ENCODE results near the gene LRMDA. TPM values are rescaled to one million over a fixed set of nuclear protein-coding genes. Genes with fewer than 3 reads are reported as not detected.

The LRMDA gene
- total RNA-seq, 3 donors from 2014 or later, result 8.3 to 17.1 (median 11.1) TPM

DNA sequence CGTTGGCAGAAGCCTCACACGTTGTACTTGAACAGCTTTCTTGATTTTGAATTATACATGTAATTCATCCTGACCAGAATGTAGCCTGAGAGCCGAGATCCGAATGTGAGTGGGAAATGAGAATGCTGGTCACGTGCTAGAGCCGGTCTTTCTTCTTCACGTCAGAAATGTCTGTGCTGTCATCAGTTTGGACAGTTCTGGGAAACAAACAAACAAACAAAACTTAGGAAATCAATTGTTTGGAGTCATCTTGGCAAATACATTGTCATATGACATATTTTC is 729.8 kb downstream of the LRMDA start:
- Histone ChIP-seq H3K9me3 (peaks cover 0 to 4% of the 10 kb centered on the region in 2 donors), H3K27me3 (no peaks in the 10 kb centered on the region), H3K4me3 (no peak overlapping the region), H3K27ac (no peak overlapping the region), H3K4me1 (no peaks in the 10 kb centered on the region), H3K36me3 (no peaks in the 10 kb centered on the region)
- no peak for TF ChIP-seq POLR2A (IDR thresholded peaks at IDR 0.05)
- TF ChIP-seq, protein P1, sequence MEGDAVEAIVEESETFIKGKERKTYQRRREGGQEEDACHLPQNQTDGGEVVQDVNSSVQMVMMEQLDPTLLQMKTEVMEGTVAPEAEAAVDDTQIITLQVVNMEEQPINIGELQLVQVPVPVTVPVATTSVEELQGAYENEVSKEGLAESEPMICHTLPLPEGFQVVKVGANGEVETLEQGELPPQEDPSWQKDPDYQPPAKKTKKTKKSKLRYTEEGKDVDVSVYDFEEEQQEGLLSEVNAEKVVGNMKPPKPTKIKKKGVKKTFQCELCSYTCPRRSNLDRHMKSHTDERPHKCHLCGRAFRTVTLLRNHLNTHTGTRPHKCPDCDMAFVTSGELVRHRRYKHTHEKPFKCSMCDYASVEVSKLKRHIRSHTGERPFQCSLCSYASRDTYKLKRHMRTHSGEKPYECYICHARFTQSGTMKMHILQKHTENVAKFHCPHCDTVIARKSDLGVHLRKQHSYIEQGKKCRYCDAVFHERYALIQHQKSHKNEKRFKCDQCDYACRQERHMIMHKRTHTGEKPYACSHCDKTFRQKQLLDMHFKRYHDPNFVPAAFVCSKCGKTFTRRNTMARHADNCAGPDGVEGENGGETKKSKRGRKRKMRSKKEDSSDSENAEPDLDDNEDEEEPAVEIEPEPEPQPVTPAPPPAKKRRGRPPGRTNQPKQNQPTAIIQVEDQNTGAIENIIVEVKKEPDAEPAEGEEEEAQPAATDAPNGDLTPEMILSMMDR (IDR thresholded peaks at IDR 0.05), result no peak
- TF ChIP-seq POLR2AphosphoS5 (IDR thresholded peaks at IDR 0.05), result no peak
- no peak for DNase-seq (ENCODE audit: low spot score in 2 of 2)
- intact Hi-C loops (cut with DNase I; ENCODE audit: low total_unique reads), result no loop called here

DNA sequence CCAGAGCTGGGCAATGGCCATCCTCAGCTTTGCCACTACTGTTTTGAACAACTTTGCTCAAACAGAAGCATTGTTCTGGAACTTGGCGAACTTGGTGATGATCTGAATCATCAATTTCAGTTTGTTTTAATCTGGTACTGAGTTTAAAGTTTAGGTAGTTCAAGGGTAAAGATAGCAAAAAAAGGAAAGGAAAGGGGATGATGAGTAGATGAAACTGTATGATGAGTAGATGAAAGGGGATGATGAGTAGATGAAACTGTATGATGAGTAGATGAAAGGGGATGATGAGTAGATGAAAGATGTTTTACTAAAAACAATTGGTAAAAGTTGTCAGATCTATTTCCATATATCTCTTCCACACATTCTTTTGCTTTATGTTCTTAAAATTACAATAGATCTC is 737.0 kb downstream of the LRMDA start:
- no peak for DNase-seq (ENCODE audit: low spot score in 2 of 2)
- no peaks in the 10 kb centered on the region for H3K27me3 ChIP-seq
- intact Hi-C loops (cut with DNase I; ENCODE audit: low total_unique reads), result no loop called here
- peaks cover 0 to 4% of the 10 kb centered on the region in 2 donors for H3K9me3 ChIP-seq
- no peaks in the 10 kb centered on the region for H3K4me1 ChIP-seq
- H3K27ac ChIP-seq, result no peak overlapping the region
- TF ChIP-seq, protein P1 (IDR thresholded peaks at IDR 0.05), result no peak
- TF ChIP-seq POLR2A (IDR thresholded peaks at IDR 0.05) (no peak), POLR2AphosphoS5 (IDR thresholded peaks at IDR 0.05) (no peak)
- no peaks in the 10 kb centered on the region for H3K36me3 ChIP-seq
- no peak overlapping the region for H3K4me3 ChIP-seq

- peaks cover 0 to 4% of the 10 kb centered on the region in 2 donors for H3K9me3 ChIP-seq
- no peaks in the 10 kb centered on the region for H3K27me3 ChIP-seq
- intact Hi-C loops (cut with DNase I; ENCODE audit: low total_unique reads), result no loop called here
- no peaks in the 10 kb centered on the region for H3K4me1 ChIP-seq
- no peak overlapping the region for H3K27ac ChIP-seq
- H3K36me3 ChIP-seq, result no peaks in the 10 kb centered on the region
- DNase-seq (ENCODE audit: low spot score in 2 of 2), result no peak
- no peak overlapping the region for H3K4me3 ChIP-seq
- TF ChIP-seq POLR2AphosphoS5 (IDR thresholded peaks at IDR 0.05), result no peak
- no peak for TF ChIP-seq POLR2A (IDR thresholded peaks at IDR 0.05)
- TF ChIP-seq, protein P1 (IDR thresholded peaks at IDR 0.05), result no peak
These were observed 737.8 kb downstream of the LRMDA start for GRCh38 chr10:76169246-76169645.

- no peak for TF ChIP-seq POLR2AphosphoS5 (IDR thresholded peaks at IDR 0.05)
- no peak for TF ChIP-seq POLR2A (IDR thresholded peaks at IDR 0.05)
- TF ChIP-seq, protein P1 (IDR thresholded peaks at IDR 0.05), result no peak
- intact Hi-C loops (cut with DNase I; ENCODE audit: low total_unique reads), result no loop called here
- H3K4me3 ChIP-seq, result no peak overlapping the region
- H3K27ac ChIP-seq, result no peak overlapping the region
- no peaks in the 10 kb centered on the region for H3K4me1 ChIP-seq
- no peak for DNase-seq (ENCODE audit: low spot score in 2 of 2)
- H3K27me3 ChIP-seq, result no peaks in the 10 kb centered on the region
- no peaks in the 10 kb centered on the region for H3K9me3 ChIP-seq
- H3K36me3 ChIP-seq, result no peaks in the 10 kb centered on the region
These were observed 740.6 kb downstream of the LRMDA start for GRCh38 chr10:76172020-76172419.

DNA sequence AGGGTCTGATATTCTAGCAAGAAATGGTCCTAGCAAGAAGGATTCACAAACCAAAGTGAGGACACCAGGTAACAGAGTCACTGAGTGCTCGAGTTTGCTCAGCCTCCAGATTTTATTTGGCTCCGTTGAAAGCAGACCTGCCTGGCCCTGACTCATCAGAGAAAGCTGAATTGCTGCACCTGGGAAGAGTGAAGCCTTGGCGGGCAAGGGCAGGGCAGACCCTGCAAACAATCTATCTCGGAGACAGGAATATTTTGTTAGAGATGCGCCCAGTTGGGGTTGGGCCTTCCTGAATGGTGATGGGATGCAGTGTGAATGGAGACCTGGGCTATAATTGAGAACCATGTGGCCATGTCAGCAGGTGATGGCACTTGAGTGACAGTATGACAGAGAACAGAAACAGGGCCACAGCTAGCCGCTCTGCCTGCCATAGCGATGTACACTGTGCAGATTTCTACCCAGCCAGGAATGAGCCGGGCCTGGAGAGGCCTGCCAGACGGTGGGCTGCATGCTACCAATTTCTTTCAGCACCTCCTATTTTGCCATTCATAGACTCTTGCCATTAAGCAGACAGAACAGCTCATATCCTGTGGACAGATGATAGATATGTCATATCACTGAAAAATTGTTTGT is 744.2 kb downstream of the LRMDA start:
- DNase-seq (ENCODE audit: low spot score in 2 of 2), result no peak
- intact Hi-C loops (cut with DNase I; ENCODE audit: low total_unique reads), result no loop called here
- no peak overlapping the region for H3K4me3 ChIP-seq
- TF ChIP-seq POLR2AphosphoS5 (IDR thresholded peaks at IDR 0.05) (no peak), POLR2A (IDR thresholded peaks at IDR 0.05) (no peak)
- TF ChIP-seq, protein P1 (IDR thresholded peaks at IDR 0.05), result no peak
- H3K27ac ChIP-seq, result no peak overlapping the region
- H3K9me3 ChIP-seq, result no peaks in the 10 kb centered on the region
- H3K27me3 ChIP-seq, result no peaks in the 10 kb centered on the region
- no peaks in the 10 kb centered on the region for H3K36me3 ChIP-seq
- H3K4me1 ChIP-seq, result no peaks in the 10 kb centered on the region
